GM21528 (cell line): ENCODE results near the gene FOXN4.

ENCODE experiments used
- ATAC-seq: cut with Tn5 transposase; IDR thresholded peaks from one replicate; pipeline ENCODE4 v1.9.1; 2021; ENCODE audit warnings: mild to moderate bottlenecking, moderate library complexity; ENCODE audit not compliant: unreplicated experiment, low FRiP score

FOXN4 gene

GRCh38 chr12:109234012-109234411 is 75.1 kb downstream of the FOXN4 start:
- ATAC-seq = no peak

- ATAC-seq = no peak
These were observed 76.4 kb downstream of the FOXN4 start for GRCh38 chr12:109232731-109233130.

GRCh38 chr12:109230193-109230592 is 78.9 kb downstream of the FOXN4 start:
- no peak for ATAC-seq

GRCh38 chr12:109228664-109229063 is 80.4 kb downstream of the FOXN4 start:
- no peak for ATAC-seq
